Measurements from ENCODE around the gene PDLIM7. TPM values are rescaled to one million over a fixed set of nuclear protein-coding genes. Genes with fewer than 3 reads are reported as not detected.

Gene PDLIM7
- total RNA-seq, 4 donors from 2014 or later = 28.7 to 41.3 (median 32.0) TPM

DNA sequence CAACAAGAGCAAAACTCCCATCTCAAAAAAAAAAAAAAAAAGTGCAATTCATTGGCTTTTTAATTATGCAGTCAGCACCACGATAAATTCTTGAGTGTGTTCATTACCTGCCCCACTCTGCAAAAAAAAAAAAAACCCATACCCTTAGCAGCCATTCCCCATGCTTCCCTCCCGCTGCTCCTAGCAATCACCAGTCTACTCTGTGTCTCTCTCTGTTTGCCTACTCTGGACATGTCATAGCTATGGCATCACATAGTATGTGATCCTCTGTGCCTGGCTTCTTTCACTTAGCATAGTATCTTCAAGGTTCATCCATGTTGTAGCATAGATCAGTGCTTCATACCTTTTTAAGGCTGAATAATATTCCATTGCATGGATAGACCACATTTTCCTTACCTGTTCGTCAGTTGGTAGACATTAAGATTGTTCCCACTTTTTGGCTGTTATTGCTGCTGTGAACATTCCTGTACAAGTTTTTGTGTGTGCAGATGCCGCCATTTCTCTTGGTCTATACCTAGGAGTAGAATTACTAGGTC lies 57.8 kb downstream of the PDLIM7 start:
- Histone ChIP-seq H3K9me3 (no peaks in the 10 kb centered on the region), H3K36me3 (peaks cover 54% of the 10 kb centered on the region), H3K27me3 (no peaks in the 10 kb centered on the region), H3K27ac (no peak overlapping the region), H3K4me1 (peaks cover 9% of the 10 kb centered on the region), H3K4me3 (no peak overlapping the region)
- DNase-seq (ENCODE audit: low spot score in 2 of 2) = no peak
- WGBS = 76% methylated on average over 4 of the region's 4 CpGs
- TF ChIP-seq POLR2AphosphoS5 (IDR thresholded peaks at IDR 0.05) (no peak), EP300 (IDR thresholded peaks at IDR 0.05) (no peak), POLR2A (IDR thresholded peaks at IDR 0.05) (no peak)
- TF ChIP-seq, protein P1, sequence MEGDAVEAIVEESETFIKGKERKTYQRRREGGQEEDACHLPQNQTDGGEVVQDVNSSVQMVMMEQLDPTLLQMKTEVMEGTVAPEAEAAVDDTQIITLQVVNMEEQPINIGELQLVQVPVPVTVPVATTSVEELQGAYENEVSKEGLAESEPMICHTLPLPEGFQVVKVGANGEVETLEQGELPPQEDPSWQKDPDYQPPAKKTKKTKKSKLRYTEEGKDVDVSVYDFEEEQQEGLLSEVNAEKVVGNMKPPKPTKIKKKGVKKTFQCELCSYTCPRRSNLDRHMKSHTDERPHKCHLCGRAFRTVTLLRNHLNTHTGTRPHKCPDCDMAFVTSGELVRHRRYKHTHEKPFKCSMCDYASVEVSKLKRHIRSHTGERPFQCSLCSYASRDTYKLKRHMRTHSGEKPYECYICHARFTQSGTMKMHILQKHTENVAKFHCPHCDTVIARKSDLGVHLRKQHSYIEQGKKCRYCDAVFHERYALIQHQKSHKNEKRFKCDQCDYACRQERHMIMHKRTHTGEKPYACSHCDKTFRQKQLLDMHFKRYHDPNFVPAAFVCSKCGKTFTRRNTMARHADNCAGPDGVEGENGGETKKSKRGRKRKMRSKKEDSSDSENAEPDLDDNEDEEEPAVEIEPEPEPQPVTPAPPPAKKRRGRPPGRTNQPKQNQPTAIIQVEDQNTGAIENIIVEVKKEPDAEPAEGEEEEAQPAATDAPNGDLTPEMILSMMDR (IDR thresholded peaks at IDR 0.05) = no peak

DNA sequence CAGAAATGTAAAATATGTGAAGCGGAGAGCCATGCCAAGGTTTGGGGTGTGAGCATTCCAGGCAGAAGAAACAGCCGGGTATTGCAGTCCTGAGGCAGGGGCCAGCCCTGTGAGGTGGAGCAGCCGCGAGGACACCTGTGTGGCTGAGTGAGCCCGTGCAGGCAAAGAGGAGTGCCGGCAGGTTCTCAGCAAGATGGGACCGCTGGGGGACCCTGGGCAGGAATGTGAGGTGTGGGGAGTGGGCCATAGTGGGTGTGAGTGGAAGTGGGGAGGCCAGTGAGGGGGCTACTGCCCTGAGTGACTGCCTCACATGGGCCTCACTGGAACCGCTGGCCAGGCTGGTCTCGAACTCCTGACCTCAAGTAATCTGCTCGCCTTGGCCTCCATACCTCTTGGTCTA lies 58.9 kb downstream of the PDLIM7 start:
- H3K9me3 ChIP-seq = no peaks in the 10 kb centered on the region
- whole genome bisulfite sequencing = 70% methylated on average over 10 of the region's 10 CpGs

DNA sequence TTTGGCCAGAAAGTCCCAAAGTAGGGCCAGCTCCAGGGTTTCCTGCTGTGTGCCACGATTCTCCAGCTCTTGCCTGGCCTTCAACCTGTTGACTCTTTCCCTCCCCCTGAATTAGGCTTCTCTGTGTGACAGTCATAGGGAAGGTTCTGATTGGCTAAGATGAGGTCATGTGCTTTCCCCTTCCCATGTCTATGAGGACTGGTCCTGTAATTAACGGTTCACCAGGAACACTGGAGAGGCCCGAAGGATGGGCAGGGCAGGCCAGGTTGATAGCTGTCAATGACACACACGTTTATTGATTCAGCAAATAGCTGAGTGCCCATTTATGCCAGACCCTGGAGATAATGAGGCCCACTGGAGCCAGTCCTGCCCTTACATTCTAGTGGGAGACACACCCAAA lies 59.8 kb downstream of the PDLIM7 start:
- Histone ChIP-seq H3K4me3 (no peak overlapping the region), H3K27me3 (no peaks in the 10 kb centered on the region), H3K36me3 (peaks cover 72% of the 10 kb centered on the region), H3K4me1 (peaks cover 18% of the 10 kb centered on the region), H3K9me3 (no peaks in the 10 kb centered on the region), H3K27ac (no peak overlapping the region)
- DNase-seq (ENCODE audit: low spot score in 2 of 2) = no peak
- 40% methylated on average over 4 of the region's 4 CpGs for WGBS
- TF ChIP-seq, protein P1 (IDR thresholded peaks at IDR 0.05) = no peak
- TF ChIP-seq EP300 (IDR thresholded peaks at IDR 0.05) (no peak), POLR2A (IDR thresholded peaks at IDR 0.05) (no peak), POLR2AphosphoS5 (IDR thresholded peaks at IDR 0.05) (no peak)

More for the DNA sequence above, 58.9 kb downstream of the PDLIM7 start:
- Histone ChIP-seq H3K36me3 (peaks cover 64% of the 10 kb centered on the region), H3K4me1 (peaks cover 9% of the 10 kb centered on the region), H3K4me3 (no peak overlapping the region), H3K27ac (no peak overlapping the region), H3K27me3 (no peaks in the 10 kb centered on the region)
- no peak for DNase-seq (ENCODE audit: low spot score in 2 of 2)
- TF ChIP-seq, protein P1 (IDR thresholded peaks at IDR 0.05) = no peak
- TF ChIP-seq POLR2A (IDR thresholded peaks at IDR 0.05) (no peak), POLR2AphosphoS5 (IDR thresholded peaks at IDR 0.05) (no peak), EP300 (IDR thresholded peaks at IDR 0.05) (no peak)

DNA sequence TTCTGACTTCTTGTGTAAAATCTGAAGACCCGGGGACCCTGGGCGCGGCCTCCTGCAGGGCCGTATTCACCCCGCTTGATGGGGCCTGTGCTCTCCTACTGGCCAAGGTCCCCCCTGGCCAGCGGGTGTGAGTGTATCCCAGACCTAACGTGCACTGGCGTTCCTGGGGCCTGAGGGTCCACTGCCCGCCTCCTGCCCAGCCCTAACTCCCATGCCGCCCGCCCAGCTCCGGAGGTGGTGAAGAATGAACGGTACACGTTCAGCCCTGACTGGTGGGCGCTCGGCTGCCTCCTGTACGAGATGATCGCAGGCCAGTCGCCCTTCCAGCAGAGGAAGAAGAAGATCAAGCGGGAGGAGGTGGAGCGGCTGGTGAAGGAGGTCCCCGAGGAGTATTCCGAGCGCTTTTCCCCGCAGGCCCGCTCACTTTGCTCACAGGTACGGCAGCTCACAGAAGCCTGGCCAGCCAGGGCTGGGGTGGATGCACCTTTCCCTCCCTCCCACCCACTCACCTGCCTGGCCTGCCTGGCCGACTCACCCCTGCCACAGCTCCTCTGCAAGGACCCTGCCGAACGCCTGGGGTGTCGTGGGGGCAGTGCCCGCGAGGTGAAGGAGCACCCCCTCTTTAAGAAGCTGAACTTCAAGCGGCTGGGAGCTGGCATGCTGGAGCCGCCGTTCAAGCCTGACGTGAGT lies 61.4 kb downstream of the PDLIM7 start:
- TF ChIP-seq EP300 (IDR thresholded peaks at IDR 0.05) (no peak), POLR2A (IDR thresholded peaks at IDR 0.05) (no peak), POLR2AphosphoS5 (IDR thresholded peaks at IDR 0.05) (no peak)
- TF ChIP-seq, protein P1 (IDR thresholded peaks at IDR 0.05) = no peak
- peaks cover 69% of the 10 kb centered on the region for H3K36me3 ChIP-seq
- 92% methylated on average over 30 of the region's 37 CpGs for WGBS
- H3K27ac ChIP-seq = no peak overlapping the region
- peaks cover 34% of the 10 kb centered on the region for H3K4me1 ChIP-seq
- DNase-seq (ENCODE audit: low spot score in 2 of 2) = no peak
- H3K9me3 ChIP-seq = no peaks in the 10 kb centered on the region
- H3K27me3 ChIP-seq = no peaks in the 10 kb centered on the region
- no peak overlapping the region for H3K4me3 ChIP-seq

DNA sequence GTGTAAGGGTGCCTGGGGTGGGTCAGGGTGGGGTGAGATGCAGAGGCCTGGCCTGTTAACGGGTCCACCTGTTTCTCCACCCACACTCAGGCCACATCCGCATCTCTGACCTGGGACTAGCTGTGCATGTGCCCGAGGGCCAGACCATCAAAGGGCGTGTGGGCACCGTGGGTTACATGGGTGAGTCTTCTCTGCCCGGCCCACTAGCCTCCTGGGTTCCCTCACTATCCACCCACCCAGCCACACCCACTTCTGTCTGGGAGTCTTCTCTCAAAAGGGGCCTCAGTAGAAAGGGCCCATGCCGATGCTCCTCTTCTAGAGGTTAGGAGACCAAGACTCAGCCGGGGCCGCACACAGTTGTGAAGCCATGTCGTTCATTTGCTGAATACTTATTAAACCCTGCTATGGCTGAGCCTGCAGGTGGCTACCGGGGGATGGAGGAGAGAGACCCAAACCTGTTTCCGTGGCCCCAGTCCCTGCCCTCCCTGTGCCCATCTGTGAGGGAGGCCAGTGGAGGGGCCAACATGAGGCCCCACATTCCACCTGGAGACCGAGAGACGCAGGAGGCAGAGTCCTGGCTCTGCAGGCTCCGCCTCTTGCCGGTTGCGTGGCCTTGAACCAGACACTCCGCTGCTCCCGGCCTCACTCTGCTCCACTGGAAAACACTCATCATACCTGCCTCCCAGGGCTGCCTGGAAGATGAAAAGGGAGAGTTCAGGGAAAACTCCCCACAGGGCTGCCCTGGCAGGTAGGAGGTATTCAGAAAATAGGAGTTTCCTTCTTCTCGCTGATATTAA lies 62.3 kb downstream of the PDLIM7 start:
- H3K9me3 ChIP-seq = no peaks in the 10 kb centered on the region
- 76% methylated on average over 11 of the region's 20 CpGs for WGBS
- no peak overlapping the region for H3K4me3 ChIP-seq
- H3K27me3 ChIP-seq = no peaks in the 10 kb centered on the region
- TF ChIP-seq POLR2A (IDR thresholded peaks at IDR 0.05) = no peak
- TF ChIP-seq EP300 (IDR thresholded peaks at IDR 0.05) = no peak
- no peak for TF ChIP-seq POLR2AphosphoS5 (IDR thresholded peaks at IDR 0.05)
- TF ChIP-seq, protein P1 (IDR thresholded peaks at IDR 0.05) = no peak
- no peak overlapping the region for H3K27ac ChIP-seq
- H3K36me3 ChIP-seq = peaks cover 62% of the 10 kb centered on the region
- H3K4me1 ChIP-seq = peaks cover 42% of the 10 kb centered on the region
- no peak for DNase-seq (ENCODE audit: low spot score in 2 of 2)
